Caco-2 (cell line): ENCODE results near the gene CCDC85C. TPM values are rescaled to one million over a fixed set of nuclear protein-coding genes. Genes with fewer than 3 reads are reported as not detected.

Experiments
- BruUV-seq: library from RNA; stranded (reverse); fragments of 400-500 nt; replicated peaks from 2 replicates; lab custom pipeline; 2021; lab: Mats Ljungman, UMichigan
- CTCF ChIA-PET: fragments of 300-600 bp; sonication (Branson Sonifier 250); formaldehyde crosslinking; loops from one replicate; lab custom pipeline; 2022; ENCODE audit warnings: antibody characterized with exemption; lab: Charles Lee
- POLR2A ChIA-PET: fragments of 300-600 bp; sonication (Branson Sonifier 250); formaldehyde crosslinking; loops from one replicate; lab custom pipeline; 2022; ENCODE audit warnings: antibody characterized with exemption; lab: Charles Lee
- DNase-seq, 2 experiments: peaks; one replicate each; pipeline versions ENCODE4 v3.0.0 to v3.0.0-alpha.2; 2020 to 2022
- H3K27me3 ChIP-seq: replicated peaks from 2 replicates; pipeline ENCODE4 v1.6.0; 2011; ENCODE audit warnings: low read length; ENCODE audit not compliant: control insufficient read depth, insufficient read depth
- H3K36me3 ChIP-seq: 2 replicates; pipeline ENCODE4 v1.5.1; 2011; ENCODE audit warnings: low read length; ENCODE audit not compliant: control insufficient read depth, insufficient read depth
- H3K4me1 ChIP-seq: fragments of 250-450 bp; sonication (Bioruptor Pico); 2 replicates; pipeline ENCODE4 v1.5.1; 2020; ENCODE audit warnings: mild to moderate bottlenecking
- H3K4me3 ChIP-seq: 2 replicates; pipeline ENCODE4 v1.5.1; 2011; ENCODE audit warnings: low read depth, mild to moderate bottlenecking, control low read depth, low read length
- H3K9me3 ChIP-seq: fragments of 250-450 bp; sonication (Bioruptor Pico); 2 replicates; pipeline ENCODE4 v1.5.1; 2020; ENCODE audit warnings: mild to moderate bottlenecking, moderate library complexity
- H3K27ac Mint-ChIP-seq: one replicate; pipeline ENCODE4 v1.8.0; 2022; ENCODE audit warnings: mixed read lengths; ENCODE audit not compliant: unreplicated experiment
- H3K27me3 Mint-ChIP-seq: one replicate; pipeline ENCODE4 v1.8.0; 2022; ENCODE audit warnings: mixed read lengths; ENCODE audit not compliant: insufficient read depth, unreplicated experiment
- H3K36me3 Mint-ChIP-seq: one replicate; pipeline ENCODE4 v1.8.0; 2022; ENCODE audit warnings: mild to moderate bottlenecking, mixed read lengths; ENCODE audit not compliant: insufficient read depth, unreplicated experiment
- H3K4me1 Mint-ChIP-seq: one replicate; pipeline ENCODE4 v1.8.0; 2022; ENCODE audit warnings: low read depth, mixed read lengths; ENCODE audit not compliant: unreplicated experiment
- H3K4me3 Mint-ChIP-seq: one replicate; pipeline ENCODE4 v1.8.0; 2022; ENCODE audit warnings: mild to moderate bottlenecking, moderate library complexity, mixed read lengths; ENCODE audit not compliant: unreplicated experiment
- H3K9me3 Mint-ChIP-seq: one replicate; pipeline ENCODE4 v1.8.0; 2022; ENCODE audit warnings: mixed read lengths; ENCODE audit not compliant: unreplicated experiment
- intact Hi-C: fragments of 100-400 bp; cut with micrococcal nuclease; formaldehyde crosslinking; loops from one replicate; pipeline ENCODE4 v1.10.0; 2022; ENCODE audit not compliant: unreplicated experiment
- total RNA-seq: library from RNA; stranded (reverse); gene quantifications from 2 replicates; pipeline ENCODE4 v1.2.3, GENCODE V29; 2022
- TF ChIP-seq, protein P1 (sequence below), 2 experiments: fragments of 200-600 bp in 1 of 2; IDR thresholded peaks; 1 replicate in 1 of 2; 2 replicates in 1 of 2; pipeline versions ENCODE4 v1.5.1 to v1.8.0; 2011 to 2022; ENCODE audit warnings: antibody characterized with exemption in 1 of 2, control low read depth in 1 of 2, inconsistent platforms in 1 of 2, low read depth in 1 of 2, low read length in 1 of 2, mild to moderate bottlenecking in 1 of 2, moderate library complexity in 1 of 2; ENCODE audit not compliant: insufficient read depth in 1 of 2, severe bottlenecking in 1 of 2, unreplicated experiment in 1 of 2

Gene CCDC85C
- total RNA-seq, 1 experiment from 2014 or later, result 76.2 TPM

- Mint-ChIP-seq H3K4me3 (no peak overlapping the region), H3K9me3 (no peaks in the 10 kb centered on the region), H3K27me3 (no peaks in the 10 kb centered on the region), H3K27ac (no peak overlapping the region), H3K36me3 (peaks cover 46% of the 10 kb centered on the region), H3K4me1 (no peaks in the 10 kb centered on the region)
- H3K4me1 ChIP-seq, result no peaks in the 10 kb centered on the region
- CTCF ChIA-PET, result no interaction called here
- no peaks in the 10 kb centered on the region for H3K9me3 ChIP-seq
- POLR2A ChIA-PET, result interaction anchor here (1.3 kb wide), 1 partner anchor 30 kb away, joined by 5 read pairs; the partner anchor contains the start of genes CCNK and SETD3
- TF ChIP-seq, protein P1, sequence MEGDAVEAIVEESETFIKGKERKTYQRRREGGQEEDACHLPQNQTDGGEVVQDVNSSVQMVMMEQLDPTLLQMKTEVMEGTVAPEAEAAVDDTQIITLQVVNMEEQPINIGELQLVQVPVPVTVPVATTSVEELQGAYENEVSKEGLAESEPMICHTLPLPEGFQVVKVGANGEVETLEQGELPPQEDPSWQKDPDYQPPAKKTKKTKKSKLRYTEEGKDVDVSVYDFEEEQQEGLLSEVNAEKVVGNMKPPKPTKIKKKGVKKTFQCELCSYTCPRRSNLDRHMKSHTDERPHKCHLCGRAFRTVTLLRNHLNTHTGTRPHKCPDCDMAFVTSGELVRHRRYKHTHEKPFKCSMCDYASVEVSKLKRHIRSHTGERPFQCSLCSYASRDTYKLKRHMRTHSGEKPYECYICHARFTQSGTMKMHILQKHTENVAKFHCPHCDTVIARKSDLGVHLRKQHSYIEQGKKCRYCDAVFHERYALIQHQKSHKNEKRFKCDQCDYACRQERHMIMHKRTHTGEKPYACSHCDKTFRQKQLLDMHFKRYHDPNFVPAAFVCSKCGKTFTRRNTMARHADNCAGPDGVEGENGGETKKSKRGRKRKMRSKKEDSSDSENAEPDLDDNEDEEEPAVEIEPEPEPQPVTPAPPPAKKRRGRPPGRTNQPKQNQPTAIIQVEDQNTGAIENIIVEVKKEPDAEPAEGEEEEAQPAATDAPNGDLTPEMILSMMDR (IDR thresholded peaks at IDR 0.05; ENCODE audit: insufficient read depth in 1 of 2, low read depth in 1 of 2, low read length in 1 of 2, severe bottlenecking in 1 of 2, unreplicated experiment in 1 of 2), result no peak
- intact Hi-C loops, result no loop called here
- no peaks in the 10 kb centered on the region for H3K36me3 ChIP-seq
- no peaks in the 10 kb centered on the region for H3K27me3 ChIP-seq
- DNase-seq, result no peak
- BruUV-seq, result no TSS peak
- no peak overlapping the region for H3K4me3 ChIP-seq
These were observed 152.8 kb downstream of the CCDC85C start for GRCh38 chr14:99451234-99451633.

- Histone ChIP-seq H3K4me3 (no peak overlapping the region), H3K36me3 (no peaks in the 10 kb centered on the region), H3K4me1 (no peaks in the 10 kb centered on the region), H3K9me3 (no peaks in the 10 kb centered on the region), H3K27me3 (no peaks in the 10 kb centered on the region)
- CTCF ChIA-PET, result no interaction called here
- no peaks in the 10 kb centered on the region for H3K4me1 Mint-ChIP-seq
- H3K27me3 Mint-ChIP-seq, result no peaks in the 10 kb centered on the region
- no peak overlapping the region for H3K4me3 Mint-ChIP-seq
- TF ChIP-seq, protein P1 (IDR thresholded peaks at IDR 0.05; ENCODE audit: insufficient read depth in 1 of 2, low read depth in 1 of 2, low read length in 1 of 2, severe bottlenecking in 1 of 2, unreplicated experiment in 1 of 2), result no peak
- H3K36me3 Mint-ChIP-seq, result peaks cover 53% of the 10 kb centered on the region
- DNase-seq, result no peak
- POLR2A ChIA-PET, result interaction anchor here (1.3 kb wide), 1 partner anchor 31 kb away, joined by 5 read pairs; the partner anchor contains the start of genes CCNK and SETD3
- no TSS peak for BruUV-seq
- intact Hi-C loops, result no loop called here
- no peak overlapping the region for H3K27ac Mint-ChIP-seq
- no peaks in the 10 kb centered on the region for H3K9me3 Mint-ChIP-seq
These were observed 153.7 kb downstream of the CCDC85C start for GRCh38 chr14:99450266-99450665.

Other genes with a start within 250 kb of the CCDC85C start
- 74.3 and 76.2 TPM in 2 replicates for gene SETD3, start 123.3 kb downstream of the CCDC85C start, total RNA-seq
- 95.4 and 104 TPM in 2 replicates for gene CCNK, start 122.8 kb downstream of the CCDC85C start, total RNA-seq
- gene HHIPL1, start 40.9 kb upstream of the CCDC85C start, total RNA-seq, result 2.1 and 2.9 TPM in 2 replicates
- 0.05 and 0.09 TPM in 2 replicates for gene CYP46A1, start 80.1 kb upstream of the CCDC85C start, total RNA-seq
- 5.9 and 7.2 TPM in 2 replicates for gene EML1, start 189.2 kb upstream of the CCDC85C start, total RNA-seq